Muscle layer of duodenum (tissue), 2 donors: ENCODE data around the gene BCAN.

ENCODE experiments used
- H3K27ac ChIP-seq: one replicate; pipeline ENCODE4 v1.7.0; 2013; ENCODE audit warnings: mild to moderate bottlenecking, low read length
- H3K27me3 ChIP-seq: one replicate; pipeline ENCODE4 v1.7.0; 2013; ENCODE audit warnings: low read depth, mild to moderate bottlenecking, control low read depth, low read length
- H3K36me3 ChIP-seq, 2 donors: one replicate each; pipeline ENCODE4 v1.7.0; 2013; ENCODE audit warnings: low read length in 2 of 2, control low read depth in 1 of 2, mild to moderate bottlenecking in 1 of 2; ENCODE audit not compliant: insufficient read depth in 2 of 2, control insufficient read depth in 1 of 2
- H3K4me1 ChIP-seq, 2 donors: one replicate each; pipeline ENCODE4 v1.7.0; 2013; ENCODE audit warnings: low read length in 2 of 2, mild to moderate bottlenecking in 2 of 2, control low read depth in 1 of 2, moderate library complexity in 1 of 2; ENCODE audit not compliant: insufficient read depth in 2 of 2, control insufficient read depth in 1 of 2
- H3K4me3 ChIP-seq, 2 donors: one replicate each; pipeline ENCODE4 v1.7.0; 2013; ENCODE audit warnings: low read length in 2 of 2, low read depth in 1 of 2, mild to moderate bottlenecking in 1 of 2
- H3K9me3 ChIP-seq, 2 donors: one replicate each; pipeline ENCODE4 v1.7.0; 2013; ENCODE audit warnings: low read length in 2 of 2, control low read depth in 1 of 2, mild to moderate bottlenecking in 1 of 2; ENCODE audit not compliant: control insufficient read depth in 1 of 2
- donor health status: healthy.

The BCAN gene

GRCh38 chr1:156664046-156664766 lies 22.3 kb downstream of the BCAN start:
- Histone ChIP-seq H3K4me1 (peaks cover 47 to 86% of the 10 kb centered on the region in 2 donors), H3K9me3 (no peaks in the 10 kb centered on the region), H3K36me3 (no peaks in the 10 kb centered on the region), H3K27ac (peak overlapping the region; percentile 62), H3K4me3 (peak overlapping the region; percentile 7 to 31), H3K27me3 (no peaks in the 10 kb centered on the region)

DNA sequence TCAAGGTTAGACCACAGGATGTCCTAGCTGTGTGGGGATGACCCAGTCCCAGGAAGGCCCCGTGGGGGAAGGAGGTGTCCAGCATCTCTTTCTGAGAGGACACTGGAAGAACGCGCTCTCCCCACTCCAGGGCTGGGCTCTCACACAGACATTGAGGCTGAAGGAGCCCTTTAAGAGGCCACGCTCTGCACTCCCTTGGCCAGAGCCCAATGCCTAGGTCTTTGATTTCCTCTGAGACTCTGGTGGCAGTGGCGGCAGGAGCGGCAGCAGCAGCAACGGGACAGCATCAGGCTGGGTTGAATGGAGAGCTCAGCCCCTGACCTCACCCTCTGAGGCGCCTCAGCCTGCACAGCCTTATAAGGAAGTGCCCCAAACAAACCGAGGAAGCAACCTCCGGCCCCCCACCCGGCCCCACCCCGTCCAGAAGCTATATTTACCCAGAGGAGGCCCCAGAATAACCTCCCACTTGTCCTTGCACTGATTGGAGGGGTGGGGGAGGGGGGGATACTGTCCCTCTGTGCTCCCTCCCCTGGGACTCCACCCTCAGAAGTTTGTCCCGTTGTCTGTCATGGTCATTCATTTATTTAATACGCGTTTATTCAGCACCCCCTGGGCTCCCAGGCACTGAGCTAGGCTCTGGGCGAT lies 23.0 kb downstream of the BCAN start:
- peak overlapping the region; percentile 62 for H3K27ac ChIP-seq
- peaks cover 41 to 86% of the 10 kb centered on the region in 2 donors for H3K4me1 ChIP-seq
- H3K27me3 ChIP-seq = no peaks in the 10 kb centered on the region
- peak overlapping the region; percentile 7 to 31 for H3K4me3 ChIP-seq
- H3K36me3 ChIP-seq = no peaks in the 10 kb centered on the region
- H3K9me3 ChIP-seq = no peaks in the 10 kb centered on the region

- no peaks in the 10 kb centered on the region for H3K36me3 ChIP-seq
- H3K27me3 ChIP-seq = no peaks in the 10 kb centered on the region
- no peak overlapping the region for H3K4me3 ChIP-seq
- H3K27ac ChIP-seq = no peak overlapping the region
- H3K4me1 ChIP-seq = peaks cover 38 to 87% of the 10 kb centered on the region in 2 donors
- no peaks in the 10 kb centered on the region for H3K9me3 ChIP-seq
Measured at GRCh38 chr1:156665539-156665938, 23.6 kb downstream of the BCAN start.

- Histone ChIP-seq H3K36me3 (no peaks in the 10 kb centered on the region), H3K4me1 (peaks cover 28 to 76% of the 10 kb centered on the region in 2 donors), H3K4me3 (no peak overlapping the region), H3K9me3 (no peaks in the 10 kb centered on the region), H3K27ac (peak overlapping the region; percentile 54), H3K27me3 (no peaks in the 10 kb centered on the region)
Measured at GRCh38 chr1:156666862-156667609, 25.1 kb downstream of the BCAN start.

DNA sequence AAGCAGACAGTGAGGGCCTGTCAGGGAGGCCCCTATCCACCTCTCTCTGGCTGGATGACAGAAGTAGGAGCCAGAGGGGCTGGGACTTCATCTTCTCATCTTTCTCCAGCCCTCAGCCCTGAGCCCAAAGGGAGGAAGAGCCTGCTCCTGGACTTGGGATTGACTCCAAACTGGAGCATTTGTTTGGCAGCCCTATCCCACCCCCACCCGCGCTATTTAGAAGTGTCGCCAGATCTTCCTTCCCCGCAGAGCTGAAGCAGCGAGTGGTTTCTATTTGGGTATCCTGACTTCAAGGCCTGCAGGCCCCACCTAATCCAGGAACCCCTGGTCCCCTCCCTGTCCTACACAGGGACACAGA lies 25.7 kb downstream of the BCAN start:
- Histone ChIP-seq H3K27ac (peak overlapping the region; percentile 54), H3K4me3 (peak overlapping the region in 1 of 2 donors; percentile 17), H3K4me1 (peaks cover 23 to 71% of the 10 kb centered on the region in 2 donors)

DNA sequence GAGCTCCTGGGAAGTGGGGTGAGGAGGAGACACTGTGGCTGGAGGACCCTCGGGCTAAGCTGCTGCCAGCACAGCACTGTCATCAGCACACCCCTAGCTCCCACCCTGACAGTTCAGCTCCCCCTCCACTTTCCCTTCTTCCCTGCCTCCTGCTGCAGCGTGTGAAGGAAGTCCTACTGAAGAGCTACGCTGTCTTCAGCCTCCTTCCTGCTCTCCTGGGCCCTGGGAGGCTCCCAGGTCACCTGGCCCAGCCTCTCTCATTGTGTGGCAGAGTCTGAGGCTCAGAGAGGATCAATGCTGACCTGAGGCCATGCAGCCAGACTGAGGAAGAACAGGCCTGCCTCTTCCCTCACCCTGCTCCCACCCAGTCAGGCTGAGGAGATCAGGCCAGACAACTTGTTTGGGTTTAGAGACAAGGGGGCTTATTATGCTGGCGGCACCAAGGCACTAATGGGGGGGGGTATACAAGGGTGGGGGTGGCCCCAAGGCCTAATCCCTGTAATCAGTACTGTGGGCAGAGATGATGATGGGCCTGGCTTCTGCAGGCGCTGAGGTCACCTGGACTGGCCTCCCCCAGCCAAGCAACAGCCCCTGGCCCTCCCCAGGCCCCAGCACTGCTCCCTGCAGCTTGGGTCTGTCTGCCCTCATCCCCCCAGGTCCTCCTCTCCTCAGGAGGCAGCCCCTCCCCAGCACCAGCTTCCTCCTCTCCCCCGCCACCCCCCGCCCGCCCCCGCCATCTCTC lies 26.2 kb downstream of the BCAN start:
- Histone ChIP-seq H3K4me3 (peak overlapping the region in 1 of 2 donors; percentile 17), H3K9me3 (no peaks in the 10 kb centered on the region), H3K4me1 (peaks cover 23 to 65% of the 10 kb centered on the region in 2 donors), H3K36me3 (no peaks in the 10 kb centered on the region), H3K27me3 (no peaks in the 10 kb centered on the region), H3K27ac (peak overlapping the region; percentile 54)

More for the DNA sequence above, 25.7 kb downstream of the BCAN start:
- Histone ChIP-seq H3K36me3 (no peaks in the 10 kb centered on the region), H3K9me3 (no peaks in the 10 kb centered on the region), H3K27me3 (no peaks in the 10 kb centered on the region)

DNA sequence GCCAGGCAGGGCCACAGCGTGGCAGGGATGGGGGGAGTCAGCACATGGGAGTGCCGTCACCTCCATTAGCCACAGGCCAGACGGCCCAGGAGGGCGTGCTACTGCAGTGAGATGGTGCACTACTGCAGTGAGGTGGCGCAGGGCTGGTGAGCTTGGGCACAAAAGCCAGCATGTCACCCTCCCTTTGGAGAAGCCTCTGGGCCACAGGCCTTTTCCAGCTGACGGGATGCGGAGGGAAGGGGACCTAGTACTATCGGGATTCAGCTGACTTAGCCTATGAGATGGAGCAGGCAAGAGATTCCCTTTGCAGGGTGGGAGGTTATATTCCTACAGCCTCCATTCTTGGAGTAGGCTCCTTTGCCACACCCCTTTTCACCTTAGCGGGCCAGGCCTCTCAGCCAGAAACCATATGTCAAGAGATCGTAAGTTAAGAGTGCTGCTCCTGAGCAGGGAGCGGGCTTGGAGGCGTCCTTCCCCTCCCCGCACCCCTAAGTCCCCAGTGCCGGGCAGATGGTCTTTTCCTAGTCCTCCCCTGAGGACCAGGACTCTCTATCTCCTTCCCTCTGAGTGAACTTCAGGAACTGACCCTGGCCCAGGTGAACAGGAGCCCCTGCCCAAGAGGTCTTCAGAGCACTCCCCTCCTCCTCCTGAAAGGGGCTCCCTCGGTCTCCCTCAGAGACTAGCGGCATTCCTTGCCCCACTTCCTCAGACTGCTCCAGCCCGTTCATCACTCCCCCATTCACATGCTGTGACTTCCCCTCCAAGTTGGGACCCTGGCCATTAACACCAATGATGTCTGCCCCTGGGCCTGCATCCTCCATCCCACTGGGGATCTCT lies 27.1 kb downstream of the BCAN start:
- H3K4me3 ChIP-seq = no peak overlapping the region
- peaks cover 19 to 57% of the 10 kb centered on the region in 2 donors for H3K4me1 ChIP-seq

GRCh38 chr1:156669794-156670193 lies 27.9 kb downstream of the BCAN start:
- no peak overlapping the region for H3K4me3 ChIP-seq
- no peaks in the 10 kb centered on the region for H3K9me3 ChIP-seq
- no peaks in the 10 kb centered on the region for H3K27me3 ChIP-seq
- no peaks in the 10 kb centered on the region for H3K36me3 ChIP-seq
- no peak overlapping the region for H3K27ac ChIP-seq
- peaks cover 12 to 54% of the 10 kb centered on the region in 2 donors for H3K4me1 ChIP-seq

More for the DNA sequence above, 27.1 kb downstream of the BCAN start:
- no peaks in the 10 kb centered on the region for H3K27me3 ChIP-seq
- no peaks in the 10 kb centered on the region for H3K9me3 ChIP-seq
- no peaks in the 10 kb centered on the region for H3K36me3 ChIP-seq
- no peak overlapping the region for H3K27ac ChIP-seq

- Histone ChIP-seq H3K36me3 (no peaks in the 10 kb centered on the region), H3K9me3 (no peaks in the 10 kb centered on the region), H3K27me3 (no peaks in the 10 kb centered on the region), H3K4me1 (peaks cover 8 to 54% of the 10 kb centered on the region in 2 donors), H3K27ac (no peak overlapping the region), H3K4me3 (no peak overlapping the region)
Measured at GRCh38 chr1:156670359-156670758, 28.4 kb downstream of the BCAN start.

DNA sequence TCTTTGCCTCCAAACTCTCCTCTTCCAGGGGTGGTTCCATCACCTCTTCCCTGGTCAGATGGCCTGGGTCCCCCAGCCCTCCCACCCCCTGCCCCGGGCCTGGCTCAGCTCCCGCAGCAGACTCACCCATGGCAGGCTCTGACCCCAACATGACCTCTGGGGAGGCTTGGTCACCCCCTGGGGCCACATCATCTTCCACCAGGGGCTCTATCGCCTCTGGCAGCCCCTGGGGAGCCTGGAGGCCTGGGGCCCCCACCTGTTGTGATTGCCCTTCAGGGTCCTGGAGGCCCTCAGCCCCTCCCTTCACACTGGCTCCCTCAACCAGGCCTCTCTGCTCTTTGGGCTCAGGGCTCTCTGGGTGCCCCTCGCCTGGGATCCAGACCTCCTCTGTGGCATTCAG lies 28.9 kb downstream of the BCAN start:
- H3K4me3 ChIP-seq = no peak overlapping the region
- no peak overlapping the region for H3K27ac ChIP-seq
- H3K36me3 ChIP-seq = no peaks in the 10 kb centered on the region
- H3K9me3 ChIP-seq = no peaks in the 10 kb centered on the region
- H3K4me1 ChIP-seq = peaks cover 6 to 54% of the 10 kb centered on the region in 2 donors
- H3K27me3 ChIP-seq = no peaks in the 10 kb centered on the region
